DOHH2 (cell line): ENCODE data around the gene MASP1.

ENCODE experiments used
- CTCF ChIP-seq: fragments of 200-600 bp; sonication (generic); IDR thresholded peaks from one replicate; pipeline ENCODE4 v1.5.1; 2014; ENCODE audit warnings: antibody characterized with exemption, mild to moderate bottlenecking, low read depth, low read length; ENCODE audit not compliant: poor library complexity, severe bottlenecking
- EZH2phosphoT487 ChIP-seq: fragments of 200-600 bp; sonication (generic); IDR thresholded peaks from 2 replicates; pipeline ENCODE4 v1.6.1; 2017; ENCODE audit warnings: borderline replicate concordance, mild to moderate bottlenecking, antibody characterized with exemption, low read length, moderate library complexity, mixed read lengths

DNA sequence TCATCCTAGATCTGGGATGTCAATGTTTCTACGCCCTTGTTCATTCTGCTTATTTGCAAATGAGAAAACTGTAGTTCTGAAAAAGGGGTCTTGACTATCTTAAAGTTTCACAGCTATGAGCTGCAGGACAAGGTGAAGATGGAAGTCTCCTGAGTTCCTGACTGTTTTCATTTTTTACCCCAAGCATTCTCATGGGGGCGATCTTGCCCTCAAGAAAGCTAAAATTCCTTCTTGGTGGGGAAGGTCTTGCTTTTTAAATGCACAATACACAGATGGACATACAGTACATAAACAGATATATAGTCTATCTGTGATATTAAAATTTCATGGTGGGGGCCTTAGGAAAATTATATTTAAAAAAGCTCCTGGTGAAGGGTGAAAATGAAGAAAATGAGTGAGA is 32.4 kb downstream of the MASP1 start:
- TF ChIP-seq CTCF (no peak), EZH2phosphoT487 (no peak)
